Renal pelvis (tissue), 4 donors: Measurements from ENCODE around the gene DPEP2NB. TPM values are rescaled to one million over a fixed set of nuclear protein-coding genes. Genes with fewer than 3 reads are reported as not detected.
"Not testable (repeated sequence)": the region's sequence is repeated elsewhere in the genome, so short reads cannot be mapped to it uniquely, and the experiment has no call there.

Experiments
- DNase-seq: peaks from one replicate; pipeline ENCODE4 v3.0.0-alpha.2; 2013
- polyA plus RNA-seq, 3 donors: library from polyadenylated mRNA; unstranded; fragments of 120-200 nt; gene quantifications; one replicate each; pipeline ENCODE4 v1.2.1, GENCODE V29; 2013; ENCODE audit not compliant: insufficient read length in 3 of 3

DPEP2NB gene
- polyA plus RNA-seq, 3 donors: not detected

DNA sequence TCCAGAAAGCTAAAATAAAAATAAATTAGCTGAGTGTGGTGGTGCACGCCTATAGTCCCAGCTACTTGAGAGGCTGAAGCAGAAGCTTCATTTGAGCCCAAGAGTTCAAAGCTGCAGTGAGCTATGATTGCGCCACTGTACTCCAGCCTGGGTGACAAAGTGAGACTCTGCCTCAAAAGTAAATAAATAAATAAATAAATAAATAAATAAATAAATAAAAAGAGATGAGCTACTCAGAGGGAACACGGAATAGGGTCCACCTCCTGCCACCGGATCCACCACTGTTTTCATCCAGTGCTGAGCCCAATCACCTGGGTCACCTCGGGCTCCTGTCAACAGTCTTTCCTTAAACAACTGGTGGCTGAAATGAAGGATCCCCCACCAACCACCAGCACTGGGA, 28.8 kb downstream of the DPEP2NB start:
- DNase-seq: no peak

DNA sequence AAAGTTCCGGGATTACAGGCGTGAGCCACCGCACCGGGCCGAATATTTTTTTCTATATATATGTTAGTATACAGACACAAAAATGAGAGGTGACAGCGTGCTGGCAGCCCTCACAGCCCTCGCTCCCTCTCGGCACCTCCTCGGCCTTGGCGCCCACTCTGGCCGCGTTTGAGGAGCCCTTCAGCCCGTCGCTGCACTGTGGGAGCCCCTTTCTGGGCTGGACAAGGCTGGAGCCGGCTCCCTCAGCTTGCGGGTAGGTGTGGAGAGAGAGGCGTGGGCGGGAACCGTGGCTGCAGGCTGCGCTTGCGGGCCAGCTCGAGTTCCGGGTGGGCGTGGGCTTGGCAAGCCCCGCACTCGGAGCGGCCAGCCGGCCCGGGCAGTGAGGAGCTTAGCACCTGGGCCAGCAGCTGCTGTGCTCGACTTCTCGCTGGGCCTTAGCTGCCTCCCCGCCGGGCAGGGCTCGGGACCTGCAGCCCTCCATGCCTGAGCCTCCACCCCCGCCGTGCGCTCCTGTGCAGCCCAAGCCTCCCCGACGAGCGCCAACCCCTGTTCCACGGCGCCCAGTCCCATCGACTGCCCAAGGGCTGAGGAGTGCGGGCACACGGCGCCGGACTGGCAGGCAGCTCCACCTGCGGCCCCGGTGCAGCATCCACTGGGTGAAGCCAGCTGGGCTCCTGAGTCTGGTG, 33.6 kb downstream of the DPEP2NB start:
- DNase-seq: no peak

DNA sequence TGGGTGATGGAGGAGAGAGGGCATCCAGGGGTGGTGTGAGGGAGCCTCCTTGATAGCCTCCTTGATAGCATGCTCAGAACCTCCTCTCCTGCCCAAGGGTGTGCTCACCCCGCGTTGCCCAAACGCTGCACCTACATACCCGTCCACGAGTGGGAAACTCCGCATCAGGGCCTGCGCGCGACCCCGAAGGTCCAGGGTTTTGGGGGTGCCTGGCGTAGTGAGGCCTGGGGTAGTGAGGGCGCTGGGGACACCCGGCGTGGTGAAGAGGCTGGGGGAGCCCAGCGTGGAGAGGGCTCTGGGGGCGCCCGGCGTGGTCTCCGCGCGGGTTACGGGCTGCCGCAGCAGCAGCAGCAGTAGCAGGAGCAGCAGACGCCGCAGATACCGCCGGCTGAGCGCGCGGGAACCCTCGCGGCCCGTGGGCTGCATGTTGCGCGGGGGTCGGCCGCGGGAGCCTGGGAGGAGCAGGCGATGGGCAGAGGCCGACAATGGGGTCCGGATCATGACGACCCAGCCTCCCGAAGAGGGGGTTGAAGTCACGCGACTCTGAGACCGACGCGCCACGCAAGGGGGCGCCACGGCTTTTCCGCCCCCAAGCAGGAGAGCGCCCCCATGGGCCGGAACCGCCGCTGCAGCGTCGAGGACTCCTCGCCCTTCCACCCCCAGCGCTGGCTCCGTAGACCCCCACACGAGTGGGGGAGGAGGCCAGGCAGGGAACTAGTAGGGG, 35.6 kb downstream of the DPEP2NB start, which contains the start of gene DPEP3:
TSS of gene DPEP3 (minus strand) at position 545 of the 724 bp plus-strand sequence. CDS start at position 426, 119 bp downstream.
- no peak for DNase-seq

DNA sequence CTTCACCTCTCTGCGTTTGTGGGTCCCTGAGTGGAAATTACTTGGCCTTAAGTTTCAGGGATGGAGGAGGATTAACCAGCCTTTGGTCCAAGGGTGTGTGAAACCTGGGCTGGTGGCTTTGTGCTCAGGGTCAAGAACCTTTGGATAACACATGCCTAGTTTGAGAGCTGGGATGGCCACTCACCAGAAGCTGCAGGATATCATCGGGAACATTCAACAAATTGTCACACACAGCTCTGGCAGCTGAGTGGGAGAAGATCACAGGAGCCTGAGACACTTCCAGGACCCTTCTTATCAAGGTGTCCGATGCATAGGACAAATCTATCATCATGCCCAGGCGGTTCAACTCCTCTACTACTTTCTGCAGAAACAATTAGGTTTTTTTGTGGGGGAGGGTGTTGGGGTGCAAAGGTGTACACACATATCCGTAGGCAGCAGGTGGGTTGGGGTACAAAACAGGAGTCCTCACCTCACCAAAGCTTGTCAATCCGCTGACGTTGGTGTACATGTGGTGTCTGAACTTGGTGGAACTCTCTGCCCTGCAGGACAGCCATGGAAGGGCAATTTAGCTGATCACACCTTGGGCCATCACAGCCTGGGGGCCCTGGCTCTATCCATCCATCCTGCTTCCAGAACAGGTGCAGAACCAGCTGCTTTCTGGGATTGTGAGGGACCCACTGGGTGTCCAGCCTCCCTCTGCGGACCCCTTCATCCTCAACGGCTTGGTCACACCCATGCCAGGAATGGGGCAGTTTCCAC, 38.1 kb downstream of the DPEP2NB start:
- DNase-seq: no peak

DNA sequence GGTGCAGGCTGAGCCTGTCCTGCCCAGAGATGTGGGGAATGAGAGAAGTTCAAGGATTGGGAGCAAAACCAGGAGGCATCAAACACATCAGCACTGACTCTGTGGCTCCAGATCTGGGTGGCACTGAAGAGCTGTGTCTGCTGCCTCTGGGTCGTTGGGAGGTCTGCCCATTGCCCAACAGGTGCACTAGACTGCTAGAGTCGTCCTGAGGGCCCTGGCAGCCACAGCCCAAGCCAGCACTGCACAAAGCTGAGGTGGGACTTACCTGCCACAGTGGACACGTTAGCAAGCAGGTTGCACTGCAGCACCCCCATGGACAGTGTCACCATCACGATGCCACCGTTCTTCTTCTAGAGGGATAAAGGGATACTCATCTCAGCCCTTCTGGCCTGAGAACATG, 38.7 kb downstream of the DPEP2NB start:
- DNase-seq: no peak

DNA sequence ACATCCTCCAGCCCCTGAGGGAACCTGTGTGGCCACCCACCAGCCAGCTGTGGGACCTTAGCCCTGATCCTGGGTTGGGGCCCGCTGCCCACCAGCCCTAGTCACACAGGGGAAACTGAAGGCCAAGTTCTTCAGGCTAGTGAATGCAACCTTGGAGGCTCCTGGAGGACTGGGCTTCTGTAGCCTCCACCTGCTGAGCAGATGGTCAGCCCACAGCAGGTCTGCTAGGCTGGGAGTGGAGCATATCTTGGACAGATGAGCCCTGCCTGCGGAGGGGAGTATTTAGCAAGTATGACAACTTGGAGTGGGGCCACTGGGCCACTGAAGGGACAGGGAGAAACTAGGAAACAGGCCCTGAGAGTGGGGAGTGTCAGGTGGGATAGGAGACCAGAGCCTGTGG, 39.5 kb downstream of the DPEP2NB start:
- DNase-seq: no peak

DNA sequence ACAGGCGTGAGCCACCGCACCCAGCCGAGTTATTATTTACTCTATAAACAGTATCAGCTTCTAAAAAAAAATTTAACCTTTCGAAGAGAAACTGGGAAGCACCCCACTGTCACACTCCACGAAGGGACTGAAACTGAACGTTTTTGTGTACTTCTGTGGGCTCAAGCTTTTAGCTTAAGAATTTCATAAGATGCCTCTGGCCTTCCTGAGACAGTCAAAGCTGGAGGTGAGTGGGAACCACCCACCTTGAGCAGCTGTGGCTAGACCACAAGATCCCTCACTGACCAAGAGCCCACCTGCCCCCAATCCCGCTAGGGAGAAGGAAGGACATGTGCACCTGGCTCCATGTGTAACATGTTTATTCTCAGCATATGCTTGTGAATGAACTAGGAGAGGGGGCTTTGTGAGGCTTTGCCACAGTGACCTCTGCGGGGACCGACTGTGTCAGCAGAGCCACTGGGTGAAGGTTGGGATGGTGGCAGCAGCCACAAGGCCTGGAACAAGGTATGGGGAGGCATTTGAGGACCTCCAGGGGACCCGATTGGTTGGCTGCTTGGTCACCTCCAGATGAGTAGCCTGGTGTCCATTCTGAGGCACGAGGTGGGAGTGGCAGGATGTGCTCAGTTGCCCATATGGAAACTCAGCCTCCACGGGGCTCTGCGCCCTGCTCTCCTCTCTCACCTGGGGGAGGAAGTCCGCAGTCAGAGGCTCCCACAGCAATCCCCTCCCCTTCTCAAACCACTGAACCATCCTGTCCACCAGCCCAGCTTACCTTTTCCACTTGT, 40.2 kb downstream of the DPEP2NB start:
- DNase-seq: no peak

DNA sequence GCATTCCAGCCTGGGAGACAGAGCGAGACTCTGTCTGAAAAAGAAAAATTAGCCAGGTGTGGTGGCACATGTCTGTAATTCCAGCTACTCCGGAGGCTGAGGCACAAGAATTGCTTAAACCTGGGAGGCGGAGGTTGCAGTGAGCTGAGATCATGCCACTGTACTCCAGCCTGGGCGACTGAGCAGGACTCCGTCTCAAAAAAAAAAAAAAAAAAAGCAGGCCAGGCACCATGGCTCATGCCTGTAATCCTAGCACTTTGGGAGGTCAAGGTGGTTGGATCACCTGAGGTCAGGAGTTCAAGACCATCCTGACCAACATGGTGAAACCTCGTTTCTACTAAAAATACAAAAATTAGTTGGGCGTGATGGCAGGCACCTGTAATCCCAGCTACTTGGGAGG, 43.4 kb downstream of the DPEP2NB start:
- DNase-seq: not testable (repeated sequence)

DNA sequence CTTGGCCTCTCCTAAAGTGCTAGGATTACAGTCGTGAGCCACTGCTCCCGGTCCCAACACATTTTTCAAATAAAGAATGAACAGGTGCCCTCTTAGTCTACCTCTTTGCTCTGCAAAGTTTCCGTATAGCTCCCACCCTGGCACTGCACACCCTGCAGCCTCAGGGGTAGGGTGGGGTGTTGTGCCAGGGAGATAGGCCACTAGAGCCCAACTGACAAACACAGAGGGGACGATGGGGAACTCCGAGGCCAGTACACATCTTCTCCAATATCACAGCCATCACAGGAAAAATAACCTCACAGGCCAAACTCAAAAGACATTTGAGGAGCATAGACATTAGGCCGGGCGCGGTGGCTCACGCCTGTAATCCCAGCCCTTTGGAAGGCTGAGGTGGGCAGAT, 44.6 kb downstream of the DPEP2NB start:
- DNase-seq: no peak

DNA sequence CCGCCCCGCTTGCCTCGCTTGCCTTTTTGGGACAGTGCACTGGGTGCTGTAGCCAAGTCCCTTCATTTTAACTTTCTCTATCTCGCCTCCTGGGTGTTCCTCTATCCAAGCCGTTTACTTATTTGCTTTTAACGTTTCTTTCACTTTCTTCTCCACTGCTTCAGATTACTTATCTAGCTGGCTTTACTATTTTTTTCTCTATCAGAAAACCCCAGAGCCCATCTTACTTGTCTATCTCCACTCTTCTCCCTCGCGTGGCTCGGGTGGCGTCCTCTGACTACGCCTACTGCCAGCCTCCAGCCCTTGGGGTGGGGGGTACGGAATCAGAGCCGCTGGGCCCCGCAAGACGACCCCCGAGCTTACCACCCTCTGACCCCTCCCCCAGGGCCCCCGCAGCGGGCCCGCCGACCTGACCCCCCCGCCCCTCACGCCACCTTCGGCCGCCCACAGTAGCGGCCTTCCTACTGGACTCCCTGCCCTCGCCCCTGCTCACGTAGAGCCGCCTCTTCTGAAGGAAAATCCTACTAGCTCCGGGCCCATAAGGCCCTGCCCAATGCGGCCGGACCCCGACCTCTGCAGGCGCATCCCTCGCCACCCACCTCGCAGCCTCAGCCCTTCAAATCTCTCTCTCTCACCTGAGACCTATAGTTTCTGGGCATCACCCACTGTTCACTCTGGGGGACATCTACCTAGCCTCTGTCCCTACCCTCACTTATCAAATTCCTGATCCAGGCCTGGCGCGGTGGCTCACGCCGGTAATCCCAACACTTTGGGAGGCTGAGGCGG, 46.3 kb downstream of the DPEP2NB start:
- no peak for DNase-seq

DNA sequence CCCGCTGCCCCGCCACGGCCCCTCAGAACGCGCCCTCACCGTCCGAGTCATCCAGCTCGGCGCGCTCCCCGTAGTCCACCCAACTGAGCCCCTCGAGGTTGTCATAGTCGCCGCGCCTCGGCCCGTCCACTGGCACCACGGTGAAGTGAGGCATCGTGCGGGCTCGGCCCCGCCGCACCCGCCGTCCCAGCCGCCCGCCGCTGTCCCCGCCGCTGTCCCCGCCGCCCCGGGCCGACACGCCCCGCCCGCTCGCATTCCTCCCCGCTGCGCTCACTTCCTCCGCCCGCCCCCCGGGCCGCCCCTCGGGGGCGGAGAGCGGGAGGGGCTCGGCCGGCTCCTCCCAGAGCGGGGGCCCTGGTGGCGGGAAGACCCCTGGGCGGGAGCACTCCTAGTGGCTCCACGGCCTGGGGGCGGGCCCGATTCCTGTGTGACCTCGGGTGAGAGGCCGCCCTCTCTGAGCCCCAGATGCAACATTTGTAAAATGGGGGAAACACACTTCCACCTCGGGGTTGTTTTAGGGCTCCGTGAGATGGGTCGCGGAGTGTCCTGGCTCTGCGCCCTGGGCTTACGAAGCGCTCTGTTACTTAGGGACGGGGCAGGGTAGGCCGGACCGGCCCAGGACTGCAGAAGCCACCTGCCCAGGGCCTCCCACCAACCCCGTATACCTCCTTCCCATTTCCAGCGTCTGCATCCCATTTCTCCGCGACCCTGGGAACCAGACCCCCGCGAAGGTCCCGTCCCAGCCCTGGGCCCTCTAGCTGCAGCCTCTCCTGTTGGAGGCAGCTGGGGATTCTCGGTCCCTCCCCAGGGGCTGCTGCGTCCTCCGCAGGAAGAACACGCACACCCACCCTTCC, 47.1 kb downstream of the DPEP2NB start, which contains the start of gene SLC12A4:
TSS of gene SLC12A4 (minus strand) at position 238 of the 854 bp plus-strand sequence. CDS start at position 154, 84 bp downstream.
- DNase-seq: peak; percentile 91

DNA sequence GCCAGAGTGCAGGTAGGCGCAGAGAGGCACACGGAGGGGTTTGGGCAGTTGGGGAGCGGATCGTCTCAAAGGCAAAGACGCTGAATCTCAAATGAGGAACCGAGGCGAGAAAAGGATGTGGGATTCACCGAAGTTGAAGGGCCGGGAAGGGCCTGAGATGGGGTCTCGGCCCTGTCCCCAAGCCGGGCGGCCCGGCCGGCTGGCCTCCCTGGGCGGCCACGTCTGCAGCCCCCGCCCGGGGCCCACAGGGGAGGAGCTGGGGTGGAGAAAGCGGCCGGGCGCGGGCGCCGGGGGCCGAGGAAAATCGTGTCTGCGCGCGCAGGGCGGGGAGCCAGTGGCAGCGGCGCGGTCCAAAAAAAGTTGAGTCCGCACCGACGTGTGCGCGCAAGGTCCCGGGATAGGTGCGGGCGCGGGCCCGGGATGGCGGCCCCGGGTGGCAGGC, 47.7 kb downstream of the DPEP2NB start:
- peak; percentile 23 for DNase-seq

DNA sequence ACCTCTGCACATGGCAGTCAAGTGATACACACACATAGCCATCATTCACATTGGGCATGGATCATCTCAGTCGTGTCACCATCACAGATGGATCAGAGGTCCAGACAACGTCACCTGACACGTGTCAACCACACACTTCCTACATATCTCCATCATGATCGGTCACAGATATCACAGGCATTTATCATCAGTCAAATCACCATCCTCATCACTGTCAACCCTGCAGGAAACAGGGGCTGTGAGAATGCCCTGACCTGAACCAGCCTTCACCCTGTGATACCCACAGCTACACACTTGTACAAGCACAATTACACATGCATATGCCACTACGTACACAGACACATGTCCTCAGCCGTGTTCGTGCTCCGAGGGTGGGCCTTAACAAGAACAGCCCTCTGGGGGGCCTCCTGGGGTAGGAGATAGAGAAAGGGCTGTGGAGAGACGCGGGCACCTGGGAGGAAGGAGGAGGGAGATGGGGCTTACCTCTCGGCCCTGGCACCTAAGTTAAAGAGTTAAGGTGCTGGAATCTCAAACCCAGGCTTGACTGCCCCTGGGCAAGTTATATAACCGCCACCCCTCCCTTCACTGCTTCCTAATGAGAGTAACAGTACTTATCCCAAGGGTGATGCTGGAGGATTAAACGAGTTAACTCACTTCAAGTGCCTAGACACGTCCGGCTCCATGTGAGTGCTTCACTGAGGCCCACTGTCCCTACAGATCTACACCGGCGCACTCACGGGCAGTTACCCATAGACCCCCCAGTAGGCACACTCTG, 48.3 kb downstream of the DPEP2NB start:
- DNase-seq: peak; percentile 23

DNA sequence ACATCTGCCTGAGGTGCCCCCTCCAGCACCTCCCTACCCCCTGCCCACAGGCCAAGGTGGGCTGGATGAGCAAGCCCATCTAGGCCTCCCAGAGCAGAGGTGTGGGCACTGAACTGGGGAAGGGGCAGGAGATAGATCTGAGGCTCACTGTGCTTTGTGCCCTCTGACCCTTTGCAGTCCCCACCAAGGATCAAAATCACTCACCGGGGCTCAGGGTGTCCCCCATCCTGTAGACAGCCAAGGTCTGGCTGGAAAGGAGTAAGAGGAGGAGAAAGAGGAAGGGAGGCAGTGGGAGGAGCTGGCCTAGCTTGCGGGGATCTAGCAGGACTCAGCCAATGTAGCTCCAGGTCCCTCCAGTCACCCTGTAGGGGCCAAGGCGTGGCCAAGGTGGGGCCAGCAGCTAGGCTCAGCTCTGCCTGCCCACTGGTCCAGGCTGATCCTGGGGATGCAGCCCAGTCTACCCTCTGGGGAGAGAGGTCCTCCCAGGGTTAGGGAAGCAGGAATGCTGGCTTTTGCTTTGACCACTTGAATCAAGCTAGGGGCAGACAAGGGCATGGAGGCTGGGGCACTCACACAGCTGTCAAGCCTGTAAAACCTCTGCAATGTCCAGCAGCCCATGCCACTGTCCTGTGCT, 49.0 kb downstream of the DPEP2NB start:
- DNase-seq: no peak

DNA sequence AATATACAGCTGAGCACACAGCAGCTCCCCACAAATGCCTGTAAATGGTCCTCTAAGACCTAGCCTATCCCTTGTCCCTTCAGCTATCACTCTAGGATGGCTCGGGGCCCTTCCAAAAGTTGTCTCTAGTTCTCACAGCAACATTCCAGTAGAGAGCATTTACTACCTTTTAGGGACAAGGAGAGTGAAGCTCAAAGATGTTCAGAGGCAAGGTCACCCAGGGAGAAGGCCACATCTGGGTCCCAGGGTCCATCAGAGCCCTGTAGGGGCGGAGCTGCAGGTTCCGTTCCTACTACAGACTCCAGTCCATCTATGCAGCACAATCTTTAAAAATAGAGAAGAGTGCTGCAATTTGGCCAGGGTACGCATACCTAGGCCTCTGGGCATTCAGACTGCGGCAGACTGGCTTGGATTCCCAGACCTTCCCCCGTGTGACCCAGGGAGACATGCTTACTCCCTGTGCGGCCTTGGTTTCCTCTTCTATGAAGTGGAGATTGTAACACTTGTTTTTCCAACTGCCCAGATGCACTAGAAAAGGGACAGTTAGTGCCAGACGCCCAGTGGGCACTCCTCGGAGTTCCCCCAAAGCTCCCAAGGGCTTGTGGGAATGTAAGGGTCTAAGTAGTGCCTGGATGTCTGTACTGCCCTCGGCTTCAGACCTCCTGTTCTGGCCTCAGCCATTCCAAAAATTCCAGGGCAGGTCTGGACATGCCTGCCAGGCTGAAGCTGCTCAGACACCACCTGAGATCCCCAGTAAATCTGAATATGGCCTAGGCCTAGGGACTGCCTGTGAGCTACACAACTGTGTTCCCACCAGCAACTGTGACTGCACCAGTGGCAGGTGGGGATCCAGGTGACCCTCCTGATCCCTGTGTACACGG, 49.8 kb downstream of the DPEP2NB start:
- DNase-seq: no peak

DNA sequence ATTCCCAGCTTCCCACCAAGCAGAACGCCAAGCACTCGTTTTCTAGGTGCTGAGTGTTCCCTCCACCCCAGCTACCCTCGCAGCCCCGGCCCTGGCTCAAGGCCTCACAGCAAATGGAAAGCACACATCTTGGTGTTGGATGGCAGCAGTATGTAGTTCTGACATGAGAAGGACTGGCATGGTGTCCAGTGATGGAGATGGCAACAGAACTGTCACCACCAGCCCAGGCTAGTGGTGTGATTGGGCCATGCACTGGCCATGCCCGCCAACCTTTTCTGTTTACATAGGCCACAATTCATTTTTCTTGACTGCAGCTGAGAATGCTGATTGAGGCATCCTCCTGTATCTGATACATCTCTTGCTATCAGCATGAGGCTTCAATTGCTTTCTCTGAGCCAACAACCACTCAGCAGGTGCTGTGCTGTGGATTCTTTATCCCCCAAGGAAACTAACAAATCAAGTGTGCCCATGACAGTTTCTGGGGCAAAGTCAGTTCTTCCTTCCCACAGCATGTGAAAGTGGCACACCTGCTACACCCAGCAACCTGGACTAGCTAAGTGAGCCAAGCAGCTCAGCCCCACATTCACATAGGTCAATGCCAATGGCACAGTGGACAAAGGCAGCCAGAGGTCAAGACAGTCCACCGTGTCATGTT, 51.1 kb downstream of the DPEP2NB start:
- no peak for DNase-seq
